Activated CD8-positive, alpha-beta memory T cell treated with anti-CD3 and anti-CD28 coated beads, Interleukin-2, amount 50 U/mL, for 24 hours (primary cell): ENCODE results near the gene EFCC1.

Source experiments
- DNase-seq: peaks from one replicate; pipeline ENCODE4 v3.0.0-alpha.2; 2020; ENCODE audit errors: extremely low read depth

The EFCC1 gene

GRCh38 chr3:129014793-129015345 is 13.8 kb downstream of the EFCC1 start:
- DNase-seq: no peak

GRCh38 chr3:129015388-129016105 is 14.4 kb downstream of the EFCC1 start:
- no peak for DNase-seq

GRCh38 chr3:129016356-129016719 is 15.2 kb downstream of the EFCC1 start:
- DNase-seq: peak; percentile 14

GRCh38 chr3:129016720-129017483 is 15.8 kb downstream of the EFCC1 start:
- no peak for DNase-seq

GRCh38 chr3:129017484-129017899 is 16.4 kb downstream of the EFCC1 start:
- DNase-seq: no peak

- no peak for DNase-seq
Measured at GRCh38 chr3:129018271-129018670, 17.2 kb downstream of the EFCC1 start.

- no peak for DNase-seq
Measured at GRCh38 chr3:129018751-129019150, 17.6 kb downstream of the EFCC1 start.

GRCh38 chr3:129019266-129019665 is 18.2 kb downstream of the EFCC1 start:
- no peak for DNase-seq

GRCh38 chr3:129020691-129021090 is 19.6 kb downstream of the EFCC1 start:
- DNase-seq: no peak

GRCh38 chr3:129021140-129021551 is 20.0 kb downstream of the EFCC1 start:
- no peak for DNase-seq

GRCh38 chr3:129022114-129023007 is 21.3 kb downstream of the EFCC1 start:
- no peak for DNase-seq

- DNase-seq: no peak
Measured at GRCh38 chr3:129023008-129023358, 21.9 kb downstream of the EFCC1 start.

- DNase-seq: no peak
Measured at GRCh38 chr3:129023909-129024308, 22.8 kb downstream of the EFCC1 start.

GRCh38 chr3:129025108-129025507 is 24.0 kb downstream of the EFCC1 start:
- DNase-seq: no peak

- DNase-seq: no peak
Measured at GRCh38 chr3:129025691-129026435, 24.8 kb downstream of the EFCC1 start.

GRCh38 chr3:129026728-129027543 is 25.8 kb downstream of the EFCC1 start:
- DNase-seq: peak; percentile 74

- DNase-seq: no peak
Measured at GRCh38 chr3:129027544-129027880, 26.4 kb downstream of the EFCC1 start.

GRCh38 chr3:129028866-129029265 is 27.8 kb downstream of the EFCC1 start:
- DNase-seq: no peak

- no peak for DNase-seq
Measured at GRCh38 chr3:129030611-129031010, 29.5 kb downstream of the EFCC1 start.

GRCh38 chr3:129031476-129032215 is 30.5 kb downstream of the EFCC1 start:
- DNase-seq: no peak
